Measurements from ENCODE around the gene CFAP58. TPM values are rescaled to one million over a fixed set of nuclear protein-coding genes. Genes with fewer than 3 reads are reported as not detected.
A peak's percentile ranks its signal among the peaks of the same experiment; 100 is the strongest.

The CFAP58 gene
- total RNA-seq, 2 donors from 2014 or later, result 0.68 to 0.97 TPM

DNA sequence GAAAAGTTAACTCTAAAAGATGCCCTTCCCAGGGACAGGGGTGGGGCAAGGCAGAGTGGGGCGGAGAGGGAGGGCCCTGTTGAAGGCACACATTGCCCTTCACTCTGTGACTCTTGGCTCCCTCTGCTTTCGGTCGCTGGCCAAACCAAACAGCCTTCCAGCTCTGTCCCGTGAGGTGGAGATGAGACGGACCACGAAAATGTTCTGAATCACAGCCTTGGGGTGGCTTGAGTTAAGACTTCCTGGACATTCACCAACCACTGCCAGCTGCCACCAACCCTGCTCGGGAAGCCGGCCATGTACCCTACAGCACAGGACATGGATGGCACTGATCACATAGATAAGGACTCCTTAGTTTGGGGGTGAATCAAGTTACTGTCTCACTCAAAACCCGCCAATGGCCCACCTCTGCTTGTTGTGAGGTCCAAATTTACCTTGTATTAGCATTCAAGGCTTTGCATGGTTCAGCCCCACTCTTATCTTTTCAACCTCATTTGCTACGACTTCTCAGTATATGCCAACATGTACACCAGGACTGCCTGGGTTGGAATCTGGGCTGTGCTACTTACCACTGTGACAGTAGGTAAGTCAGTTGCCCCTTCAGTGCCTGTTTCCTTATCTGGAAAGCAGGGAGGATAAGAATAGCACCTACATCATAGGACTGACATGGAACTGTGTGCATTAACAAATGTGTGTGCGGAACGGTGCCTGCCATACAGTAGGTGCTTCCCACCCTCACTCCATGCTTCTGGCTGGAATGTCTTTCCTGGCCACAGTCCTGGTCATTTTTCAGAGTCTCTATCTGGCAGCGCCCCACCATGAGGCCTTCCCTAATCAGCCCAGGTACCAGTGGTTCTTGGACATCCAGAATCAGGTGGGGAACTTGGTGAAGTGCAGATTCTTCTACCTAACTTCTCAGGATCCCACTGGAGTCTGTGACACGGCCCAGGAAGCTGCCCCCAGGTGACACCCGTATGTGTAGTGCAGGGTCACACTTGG, 43.4 kb upstream of the CFAP58 start:
- no peak overlapping the region for H3K4me3 Mint-ChIP-seq
- no peak for DNase-seq
- Histone ChIP-seq H3K36me3 (ENCODE audit: control insufficient read depth, insufficient read depth, low read length) (peaks cover 46% of the 10 kb centered on the region), H3K27ac (ENCODE audit: low read depth, low read length) (no peak overlapping the region), H3K27me3 (ENCODE audit: control insufficient read depth, insufficient read depth, low read length, poor library complexity, severe bottlenecking) (no peaks in the 10 kb centered on the region), H3K4me3 (ENCODE audit: low read length) (no peak overlapping the region), H3K9ac (ENCODE audit: extremely low read depth, low read length, poor library complexity, severe bottlenecking) (no peak overlapping the region), H3K4me1 (ENCODE audit: control insufficient read depth, insufficient read depth, low read length) (no peaks in the 10 kb centered on the region), H3K9me3 (ENCODE audit: control insufficient read depth, low read length) (no peaks in the 10 kb centered on the region)
- no peaks in the 10 kb centered on the region for H3K27me3 Mint-ChIP-seq (ENCODE audit: insufficient read depth)
- H3K27ac Mint-ChIP-seq, result no peak overlapping the region
- 92 to 93% methylated on average over 11 to 15 of the region's 15 CpGs for WGBS, 2 experiments (ENCODE audit: insufficient coverage in 1 of 2, insufficient read length in 1 of 2)
- no peaks in the 10 kb centered on the region for H3K9me3 Mint-ChIP-seq
- H3K36me3 Mint-ChIP-seq (ENCODE audit: low read depth), result peaks cover 19% of the 10 kb centered on the region
- H3K4me1 Mint-ChIP-seq, result peaks cover 1% of the 10 kb centered on the region
- TF ChIP-seq, protein P1, sequence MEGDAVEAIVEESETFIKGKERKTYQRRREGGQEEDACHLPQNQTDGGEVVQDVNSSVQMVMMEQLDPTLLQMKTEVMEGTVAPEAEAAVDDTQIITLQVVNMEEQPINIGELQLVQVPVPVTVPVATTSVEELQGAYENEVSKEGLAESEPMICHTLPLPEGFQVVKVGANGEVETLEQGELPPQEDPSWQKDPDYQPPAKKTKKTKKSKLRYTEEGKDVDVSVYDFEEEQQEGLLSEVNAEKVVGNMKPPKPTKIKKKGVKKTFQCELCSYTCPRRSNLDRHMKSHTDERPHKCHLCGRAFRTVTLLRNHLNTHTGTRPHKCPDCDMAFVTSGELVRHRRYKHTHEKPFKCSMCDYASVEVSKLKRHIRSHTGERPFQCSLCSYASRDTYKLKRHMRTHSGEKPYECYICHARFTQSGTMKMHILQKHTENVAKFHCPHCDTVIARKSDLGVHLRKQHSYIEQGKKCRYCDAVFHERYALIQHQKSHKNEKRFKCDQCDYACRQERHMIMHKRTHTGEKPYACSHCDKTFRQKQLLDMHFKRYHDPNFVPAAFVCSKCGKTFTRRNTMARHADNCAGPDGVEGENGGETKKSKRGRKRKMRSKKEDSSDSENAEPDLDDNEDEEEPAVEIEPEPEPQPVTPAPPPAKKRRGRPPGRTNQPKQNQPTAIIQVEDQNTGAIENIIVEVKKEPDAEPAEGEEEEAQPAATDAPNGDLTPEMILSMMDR (conservative IDR thresholded peaks at IDR 0.05), result no peak

DNA sequence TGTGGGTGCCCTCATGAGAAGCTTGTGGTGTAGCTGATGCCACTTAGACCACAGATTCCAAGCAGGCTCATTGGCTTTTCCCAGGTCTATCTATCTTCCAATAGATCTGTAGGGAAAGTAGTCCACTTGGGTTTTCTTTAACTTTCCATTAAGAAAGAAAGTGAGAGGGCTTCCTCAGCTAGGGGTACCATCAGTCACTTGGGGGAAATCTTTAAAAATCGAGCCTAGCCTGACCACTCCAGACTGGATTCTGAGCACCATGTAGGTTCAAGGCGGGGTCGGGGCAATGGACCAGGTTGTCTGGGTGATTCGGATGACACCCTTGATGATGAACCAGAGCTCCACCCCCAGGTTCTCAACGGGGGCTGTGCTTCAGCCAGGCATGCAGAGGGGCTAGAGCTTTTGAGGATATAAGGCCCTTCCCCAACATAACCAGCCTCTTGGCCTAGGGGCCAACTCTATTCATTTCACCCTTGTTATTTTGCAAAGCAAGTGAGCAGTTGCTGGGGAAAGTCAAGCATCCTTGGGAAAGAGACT, 42.4 kb upstream of the CFAP58 start:
- Histone ChIP-seq H3K27me3 (ENCODE audit: control insufficient read depth, insufficient read depth, low read length, poor library complexity, severe bottlenecking) (no peaks in the 10 kb centered on the region), H3K4me1 (ENCODE audit: control insufficient read depth, insufficient read depth, low read length) (no peaks in the 10 kb centered on the region), H3K9me3 (ENCODE audit: control insufficient read depth, low read length) (no peaks in the 10 kb centered on the region), H3K36me3 (ENCODE audit: control insufficient read depth, insufficient read depth, low read length) (peaks cover 46% of the 10 kb centered on the region), H3K27ac (ENCODE audit: low read depth, low read length) (no peak overlapping the region), H3K9ac (ENCODE audit: extremely low read depth, low read length, poor library complexity, severe bottlenecking) (no peak overlapping the region), H3K4me3 (ENCODE audit: low read length) (no peak overlapping the region)
- DNase-seq, result no peak
- TF ChIP-seq, protein P1 (conservative IDR thresholded peaks at IDR 0.05), result no peak
- Mint-ChIP-seq H3K4me3 (no peak overlapping the region), H3K36me3 (ENCODE audit: low read depth) (peaks cover 23% of the 10 kb centered on the region), H3K4me1 (no peaks in the 10 kb centered on the region), H3K27ac (no peak overlapping the region), H3K27me3 (ENCODE audit: insufficient read depth) (no peaks in the 10 kb centered on the region), H3K9me3 (no peaks in the 10 kb centered on the region)
- 89 to 95% methylated on average over 4 to 5 of the region's 5 CpGs for WGBS, 2 experiments (ENCODE audit: insufficient coverage in 1 of 2, insufficient read length in 1 of 2)

DNA sequence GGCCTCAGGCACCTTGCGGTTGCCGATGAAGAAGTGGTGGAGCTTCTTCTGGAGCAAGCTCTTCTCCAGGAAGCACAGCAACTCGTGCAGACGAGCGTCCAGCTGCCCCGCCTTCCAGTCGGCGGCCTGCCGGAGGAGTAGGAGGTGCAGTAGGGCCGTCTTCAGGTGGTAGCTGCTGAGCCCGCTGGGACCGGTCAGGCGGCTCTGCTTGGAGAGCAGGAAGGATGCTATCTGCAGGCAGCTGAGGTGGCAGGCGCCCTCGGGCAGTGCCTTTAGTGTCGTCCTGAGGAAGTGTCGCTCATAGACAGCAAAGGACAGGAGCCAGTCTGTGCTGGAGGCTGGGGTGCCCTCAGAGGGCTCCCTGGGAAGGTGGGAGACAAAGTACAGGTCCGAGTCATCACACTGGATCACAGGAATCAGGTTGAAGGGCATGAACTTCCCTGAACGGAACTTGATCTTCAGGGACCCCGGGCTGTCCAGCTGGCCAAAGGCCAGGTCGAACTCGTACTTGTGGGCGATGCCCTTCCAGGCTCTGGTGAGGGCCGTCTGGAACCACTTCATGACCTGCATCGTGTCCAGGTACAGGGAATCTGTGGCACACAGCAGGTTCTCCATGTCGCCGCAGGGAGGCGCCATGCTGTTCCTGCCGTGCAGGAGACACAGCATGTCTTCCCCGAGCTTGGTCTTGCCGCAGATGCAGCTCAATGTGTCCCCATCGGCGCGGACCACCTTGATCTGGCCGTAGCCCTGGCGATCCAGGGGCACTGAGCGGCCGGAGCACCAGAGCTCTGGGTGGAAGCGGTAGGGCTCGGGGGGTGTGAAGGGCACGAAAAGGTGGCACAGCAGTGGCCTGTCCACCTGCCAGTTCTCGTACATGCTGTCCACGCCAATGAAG, 38.8 kb upstream of the CFAP58 start:
- Histone ChIP-seq H3K9me3 (ENCODE audit: control insufficient read depth, low read length) (no peaks in the 10 kb centered on the region), H3K4me1 (ENCODE audit: control insufficient read depth, insufficient read depth, low read length) (peaks cover 9% of the 10 kb centered on the region), H3K4me3 (ENCODE audit: low read length) (no peak overlapping the region), H3K27ac (ENCODE audit: low read depth, low read length) (no peak overlapping the region), H3K9ac (ENCODE audit: extremely low read depth, low read length, poor library complexity, severe bottlenecking) (no peak overlapping the region), H3K36me3 (ENCODE audit: control insufficient read depth, insufficient read depth, low read length) (peaks cover 46% of the 10 kb centered on the region), H3K27me3 (ENCODE audit: control insufficient read depth, insufficient read depth, low read length, poor library complexity, severe bottlenecking) (no peaks in the 10 kb centered on the region)
- H3K27ac Mint-ChIP-seq, result no peak overlapping the region
- H3K36me3 Mint-ChIP-seq (ENCODE audit: low read depth), result peaks cover 27% of the 10 kb centered on the region
- no peak overlapping the region for H3K4me3 Mint-ChIP-seq
- TF ChIP-seq, protein P1 (conservative IDR thresholded peaks at IDR 0.05), result peak; percentile 47
- H3K9me3 Mint-ChIP-seq, result no peaks in the 10 kb centered on the region
- no peak for DNase-seq
- 95 to 98% methylated on average over 30 to 43 of the region's 43 CpGs for WGBS, 2 experiments (ENCODE audit: insufficient coverage in 1 of 2, insufficient read length in 1 of 2)
- H3K4me1 Mint-ChIP-seq, result peaks cover 24% of the 10 kb centered on the region
- H3K27me3 Mint-ChIP-seq (ENCODE audit: insufficient read depth), result no peaks in the 10 kb centered on the region
